Dedifferentiated amniotic fluid mesenchymal stem cell (primary cell): ENCODE data around the gene ZDHHC24.

ENCODE experiments used
- DNase-seq: peaks from one replicate; pipeline ENCODE4 v3.0.0-alpha.2; 2016; ENCODE audit errors: extremely low spot score

ZDHHC24 gene

GRCh38 chr11:66494935-66495334 is 50.9 kb downstream of the ZDHHC24 start:
- no peak for DNase-seq

GRCh38 chr11:66494458-66494857 is 51.4 kb downstream of the ZDHHC24 start:
- DNase-seq = no peak

GRCh38 chr11:66493130-66493529 is 52.7 kb downstream of the ZDHHC24 start:
- DNase-seq = no peak

- no peak for DNase-seq
These were observed 53.5 kb downstream of the ZDHHC24 start for GRCh38 chr11:66492161-66492865.

GRCh38 chr11:66491315-66491935 is 54.4 kb downstream of the ZDHHC24 start:
- no peak for DNase-seq

GRCh38 chr11:66489636-66490035 is 56.2 kb downstream of the ZDHHC24 start:
- no peak for DNase-seq

- DNase-seq = no peak
These were observed 56.9 kb downstream of the ZDHHC24 start for GRCh38 chr11:66488957-66489356.

- no peak for DNase-seq
These were observed 61.0 kb downstream of the ZDHHC24 start for GRCh38 chr11:66484806-66485380.

- peak; percentile 95 for DNase-seq
These were observed 65.5 kb downstream of the ZDHHC24 start, which contains the start of gene DPP3 for GRCh38 chr11:66480117-66480938. Gene DPP3, plus strand, starts transcription at chr11:66480434. Its CDS starts 1,767 bp downstream, at chr11:66482201.

- DNase-seq = no peak
These were observed 66.3 kb downstream of the ZDHHC24 start for GRCh38 chr11:66479394-66480116.

GRCh38 chr11:66478729-66479393 is 67.0 kb downstream of the ZDHHC24 start:
- no peak for DNase-seq

- DNase-seq = no peak
These were observed 68.3 kb downstream of the ZDHHC24 start for GRCh38 chr11:66477263-66478201.

- no peak for DNase-seq
These were observed 69.0 kb downstream of the ZDHHC24 start for GRCh38 chr11:66476841-66477251.

- DNase-seq = no peak
These were observed 69.5 kb downstream of the ZDHHC24 start for GRCh38 chr11:66476173-66476840.

- DNase-seq = no peak
These were observed 70.3 kb downstream of the ZDHHC24 start for GRCh38 chr11:66475349-66476172.

- DNase-seq = no peak
These were observed 72.0 kb downstream of the ZDHHC24 start for GRCh38 chr11:66473608-66474515.

GRCh38 chr11:66473167-66473566 is 72.7 kb downstream of the ZDHHC24 start:
- DNase-seq = no peak
